T-helper 17 cell (primary cell): ENCODE data around the gene C3orf70. TPM values are rescaled to one million over a fixed set of nuclear protein-coding genes. Genes with fewer than 3 reads are reported as not detected.
"Not testable (repeated sequence)": the region's sequence is repeated elsewhere in the genome, so short reads cannot be mapped to it uniquely, and the experiment has no call there.

Experiments
- ATAC-seq: fragments of 150-1000 bp; cut with Tn5 transposase; 2 replicates; pipeline ENCODE4 v1.10.0; 2021; ENCODE audit warnings: mild to moderate bottlenecking, moderate library complexity
- DNase-seq, 3 donors: peaks; one replicate each; pipeline versions ENCODE4 v3.0.0 to v3.0.0-alpha.2; 2020 to 2021
- H3K9me3 ChIP-seq: one replicate; pipeline ENCODE4 v1.7.0; 2013; ENCODE audit warnings: low read length, mild to moderate bottlenecking; ENCODE audit not compliant: control insufficient read depth, poor library complexity, severe bottlenecking
- H3K27ac Mint-ChIP-seq: one replicate; pipeline ENCODE4 v1.8.0; 2022; ENCODE audit warnings: mild to moderate bottlenecking, moderate library complexity, mixed read lengths
- H3K27me3 Mint-ChIP-seq: one replicate; pipeline ENCODE4 v1.8.0; 2022; ENCODE audit warnings: mixed read lengths
- H3K36me3 Mint-ChIP-seq: one replicate; pipeline ENCODE4 v1.8.0; 2022; ENCODE audit warnings: low read depth, mixed read lengths
- H3K4me1 Mint-ChIP-seq: one replicate; pipeline ENCODE4 v1.8.0; 2022; ENCODE audit warnings: mild to moderate bottlenecking, mixed read lengths
- H3K4me3 Mint-ChIP-seq: one replicate; pipeline ENCODE4 v1.8.0; 2022; ENCODE audit warnings: mild to moderate bottlenecking, moderate library complexity, mixed read lengths
- total RNA-seq, 4 donors: library from RNA in 2 of 4; stranded (reverse) in 2 of 4; gene quantifications; one replicate each; pipeline ENCODE4 v1.2.3 and lab custom pipeline; 2022 to 2026

The C3orf70 gene
- total RNA-seq, 2 donors from 2014 or later, result 0.08 TPM; not detected in 1

GRCh38 chr3:185134509-185134908 is 18.4 kb downstream of the C3orf70 start:
- Mint-ChIP-seq H3K4me3 (no peak overlapping the region), H3K4me1 (no peaks in the 10 kb centered on the region), H3K27me3 (peaks cover 49% of the 10 kb centered on the region), H3K27ac (no peak overlapping the region), H3K36me3 (no peaks in the 10 kb centered on the region)
- no peaks in the 10 kb centered on the region for H3K9me3 ChIP-seq
- ATAC-seq (no peak), DNase-seq (no peak)

GRCh38 chr3:185131602-185132256 is 21.1 kb downstream of the C3orf70 start:
- H3K4me1 Mint-ChIP-seq, result no peaks in the 10 kb centered on the region
- H3K36me3 Mint-ChIP-seq, result no peaks in the 10 kb centered on the region
- peaks cover 54% of the 10 kb centered on the region for H3K27me3 Mint-ChIP-seq
- H3K4me3 Mint-ChIP-seq, result no peak overlapping the region
- no peak overlapping the region for H3K27ac Mint-ChIP-seq
- no peaks in the 10 kb centered on the region for H3K9me3 ChIP-seq
- DNase-seq (no peak), ATAC-seq (no peak)

GRCh38 chr3:185129083-185129482 is 23.8 kb downstream of the C3orf70 start:
- no peak overlapping the region for H3K4me3 Mint-ChIP-seq
- H3K27me3 Mint-ChIP-seq, result peaks cover 48% of the 10 kb centered on the region
- no peak overlapping the region for H3K27ac Mint-ChIP-seq

GRCh38 chr3:185126201-185126600 is 26.7 kb downstream of the C3orf70 start:
- H3K9me3 ChIP-seq, result no peaks in the 10 kb centered on the region
- H3K27me3 Mint-ChIP-seq, result peaks cover 26% of the 10 kb centered on the region
- ATAC-seq, result no peak
- no peak overlapping the region for H3K4me3 Mint-ChIP-seq
- H3K4me1 Mint-ChIP-seq, result no peaks in the 10 kb centered on the region
- no peak overlapping the region for H3K27ac Mint-ChIP-seq
- DNase-seq, result no peak
- H3K36me3 Mint-ChIP-seq, result no peaks in the 10 kb centered on the region

More at GRCh38 chr3:185129083-185129482, 23.8 kb downstream of the C3orf70 start:
- ATAC-seq, result no peak
- no peak for DNase-seq
- no peaks in the 10 kb centered on the region for H3K4me1 Mint-ChIP-seq
- no peaks in the 10 kb centered on the region for H3K9me3 ChIP-seq
- no peaks in the 10 kb centered on the region for H3K36me3 Mint-ChIP-seq

GRCh38 chr3:185120126-185120525 is 32.7 kb downstream of the C3orf70 start:
- ATAC-seq, result no peak
- no peak for DNase-seq
- no peaks in the 10 kb centered on the region for H3K36me3 Mint-ChIP-seq
- H3K27ac Mint-ChIP-seq, result no peak overlapping the region
- no peaks in the 10 kb centered on the region for H3K9me3 ChIP-seq
- peaks cover 24% of the 10 kb centered on the region for H3K27me3 Mint-ChIP-seq
- no peaks in the 10 kb centered on the region for H3K4me1 Mint-ChIP-seq
- no peak overlapping the region for H3K4me3 Mint-ChIP-seq

GRCh38 chr3:185115371-185115770 is 37.5 kb downstream of the C3orf70 start:
- Mint-ChIP-seq H3K4me3 (no peak overlapping the region), H3K27me3 (peaks cover 30% of the 10 kb centered on the region), H3K27ac (no peak overlapping the region), H3K36me3 (no peaks in the 10 kb centered on the region), H3K4me1 (no peaks in the 10 kb centered on the region)
- no peak for ATAC-seq
- H3K9me3 ChIP-seq, result no peaks in the 10 kb centered on the region
- DNase-seq, result no peak

- no peak for DNase-seq
- Mint-ChIP-seq H3K36me3 (no peaks in the 10 kb centered on the region), H3K27ac (no peak overlapping the region), H3K4me3 (no peak overlapping the region), H3K27me3 (peaks cover 35% of the 10 kb centered on the region), H3K4me1 (no peaks in the 10 kb centered on the region)
- no peak for ATAC-seq
- H3K9me3 ChIP-seq, result no peaks in the 10 kb centered on the region
Observed at GRCh38 chr3:185114756-185115155, 38.1 kb downstream of the C3orf70 start.

- H3K27ac Mint-ChIP-seq, result no peak overlapping the region
- ATAC-seq (no peak), DNase-seq (no peak)
- H3K36me3 Mint-ChIP-seq, result no peaks in the 10 kb centered on the region
- no peaks in the 10 kb centered on the region for H3K4me1 Mint-ChIP-seq
- no peak overlapping the region for H3K4me3 Mint-ChIP-seq
- no peaks in the 10 kb centered on the region for H3K9me3 ChIP-seq
- H3K27me3 Mint-ChIP-seq, result peaks cover 31% of the 10 kb centered on the region
Observed at GRCh38 chr3:185112186-185112585, 40.7 kb downstream of the C3orf70 start.

- H3K36me3 Mint-ChIP-seq, DNase-seq, H3K27ac Mint-ChIP-seq, H3K9me3 ChIP-seq, H3K4me3 Mint-ChIP-seq, H3K4me1 Mint-ChIP-seq, ATAC-seq: not testable (repeated sequence)
- H3K27me3 Mint-ChIP-seq, result peaks cover 26% of the 10 kb centered on the region
Observed at GRCh38 chr3:185109012-185109411, 43.8 kb downstream of the C3orf70 start.

GRCh38 chr3:185106256-185106890 is 46.5 kb downstream of the C3orf70 start:
- not testable (repeated sequence) for H3K4me3 Mint-ChIP-seq, H3K27ac Mint-ChIP-seq, H3K9me3 ChIP-seq, H3K36me3 Mint-ChIP-seq, ATAC-seq, DNase-seq, H3K4me1 Mint-ChIP-seq
- peaks cover 26% of the 10 kb centered on the region for H3K27me3 Mint-ChIP-seq

- Mint-ChIP-seq H3K4me3 (no peak overlapping the region), H3K36me3 (no peaks in the 10 kb centered on the region), H3K27ac (no peak overlapping the region), H3K4me1 (no peaks in the 10 kb centered on the region), H3K27me3 (peaks cover 14% of the 10 kb centered on the region)
- ATAC-seq, result no peak
- no peaks in the 10 kb centered on the region for H3K9me3 ChIP-seq
- no peak for DNase-seq
Observed at GRCh38 chr3:185103359-185104127, 49.3 kb downstream of the C3orf70 start.

- Mint-ChIP-seq H3K27ac (no peak overlapping the region), H3K27me3 (peaks cover 36% of the 10 kb centered on the region), H3K4me3 (no peak overlapping the region), H3K4me1 (no peaks in the 10 kb centered on the region), H3K36me3 (no peaks in the 10 kb centered on the region)
- no peak for DNase-seq
- no peaks in the 10 kb centered on the region for H3K9me3 ChIP-seq
- ATAC-seq, result no peak
Observed at GRCh38 chr3:185094697-185095096, 58.2 kb downstream of the C3orf70 start.

GRCh38 chr3:185093116-185093515 is 59.7 kb downstream of the C3orf70 start:
- no peak for ATAC-seq
- Mint-ChIP-seq H3K4me1 (no peaks in the 10 kb centered on the region), H3K36me3 (no peaks in the 10 kb centered on the region), H3K27ac (no peak overlapping the region), H3K27me3 (peaks cover 28% of the 10 kb centered on the region), H3K4me3 (no peak overlapping the region)
- no peak for DNase-seq
- no peaks in the 10 kb centered on the region for H3K9me3 ChIP-seq
